ENCODE data around the gene BMPR1B.

Gene BMPR1B

GRCh38 chr4:94939791-94940519 lies 182.2 kb downstream of the BMPR1B start:
- no peak overlapping the region for H2AFZ ChIP-seq (ENCODE audit: low read length)
- no peaks in the 10 kb centered on the region for H3K79me2 ChIP-seq (ENCODE audit: low read length)
- no peaks in the 10 kb centered on the region for H3K9me3 ChIP-seq (replicated peaks; ENCODE audit: insufficient read depth, low read length)
- no peaks in the 10 kb centered on the region for H3K27me3 ChIP-seq (replicated peaks; ENCODE audit: insufficient read depth, low read length)
- no peaks in the 10 kb centered on the region for H4K20me1 ChIP-seq (ENCODE audit: insufficient read depth, low read length)
- H3K9me2 ChIP-seq (replicated peaks; ENCODE audit: insufficient read depth, low read length) = no peaks in the 10 kb centered on the region
- no peak overlapping the region for H3K9ac ChIP-seq (ENCODE audit: low read length)
- no peak for TF ChIP-seq EZH2 (optimal IDR thresholded peaks at IDR 0.05; ENCODE audit: low read depth, low read length)
- no peak for TF ChIP-seq EZH2phosphoT487 (IDR thresholded peaks at IDR 0.05; ENCODE audit: low read length)
- TF ChIP-seq, protein P1, sequence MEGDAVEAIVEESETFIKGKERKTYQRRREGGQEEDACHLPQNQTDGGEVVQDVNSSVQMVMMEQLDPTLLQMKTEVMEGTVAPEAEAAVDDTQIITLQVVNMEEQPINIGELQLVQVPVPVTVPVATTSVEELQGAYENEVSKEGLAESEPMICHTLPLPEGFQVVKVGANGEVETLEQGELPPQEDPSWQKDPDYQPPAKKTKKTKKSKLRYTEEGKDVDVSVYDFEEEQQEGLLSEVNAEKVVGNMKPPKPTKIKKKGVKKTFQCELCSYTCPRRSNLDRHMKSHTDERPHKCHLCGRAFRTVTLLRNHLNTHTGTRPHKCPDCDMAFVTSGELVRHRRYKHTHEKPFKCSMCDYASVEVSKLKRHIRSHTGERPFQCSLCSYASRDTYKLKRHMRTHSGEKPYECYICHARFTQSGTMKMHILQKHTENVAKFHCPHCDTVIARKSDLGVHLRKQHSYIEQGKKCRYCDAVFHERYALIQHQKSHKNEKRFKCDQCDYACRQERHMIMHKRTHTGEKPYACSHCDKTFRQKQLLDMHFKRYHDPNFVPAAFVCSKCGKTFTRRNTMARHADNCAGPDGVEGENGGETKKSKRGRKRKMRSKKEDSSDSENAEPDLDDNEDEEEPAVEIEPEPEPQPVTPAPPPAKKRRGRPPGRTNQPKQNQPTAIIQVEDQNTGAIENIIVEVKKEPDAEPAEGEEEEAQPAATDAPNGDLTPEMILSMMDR (IDR thresholded peaks at IDR 0.05; ENCODE audit: low read length) = no peak
- no peaks in the 10 kb centered on the region for H3K36me3 ChIP-seq (replicated peaks; ENCODE audit: insufficient read depth, low read length)
- H3K4me1 ChIP-seq (ENCODE audit: low read length) = no peaks in the 10 kb centered on the region
- DNase-seq = no peak
- H3K4me3 ChIP-seq (ENCODE audit: low read length) = no peak overlapping the region
- no peak overlapping the region for H3K27ac ChIP-seq (ENCODE audit: low read length)
- H3F3A ChIP-seq (ENCODE audit: insufficient read depth, low read length) = no peaks in the 10 kb centered on the region
- H3K4me2 ChIP-seq (ENCODE audit: low read depth, low read length) = no peak overlapping the region

DNA sequence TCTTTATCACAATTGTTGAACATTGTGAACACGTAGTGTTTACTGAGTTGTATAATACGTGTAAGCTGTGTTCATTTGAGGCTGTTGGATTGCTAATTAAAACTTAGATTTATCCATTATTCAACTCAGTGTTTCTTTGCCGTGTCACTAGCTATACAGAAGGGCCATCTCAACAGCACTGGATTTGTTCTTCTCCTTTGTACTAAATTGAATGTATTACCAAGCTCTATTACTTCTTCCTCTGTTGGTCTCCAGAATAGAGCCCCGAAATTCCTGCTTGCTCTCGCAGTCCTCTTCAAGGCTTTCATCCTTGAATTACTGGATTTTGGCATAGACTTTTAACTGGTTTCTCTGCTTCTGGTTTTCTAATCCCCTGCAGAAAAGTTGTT lies 182.8 kb downstream of the BMPR1B start:
- Histone ChIP-seq H3K4me3 (ENCODE audit: low read length) (no peak overlapping the region), H2AFZ (ENCODE audit: low read length) (no peak overlapping the region), H3K27me3 (replicated peaks; ENCODE audit: insufficient read depth, low read length) (no peaks in the 10 kb centered on the region), H3K79me2 (ENCODE audit: low read length) (no peaks in the 10 kb centered on the region), H3K36me3 (replicated peaks; ENCODE audit: insufficient read depth, low read length) (no peaks in the 10 kb centered on the region), H4K20me1 (ENCODE audit: insufficient read depth, low read length) (no peaks in the 10 kb centered on the region), H3K27ac (ENCODE audit: low read length) (no peak overlapping the region), H3K4me2 (ENCODE audit: low read depth, low read length) (no peak overlapping the region), H3K4me1 (ENCODE audit: low read length) (no peaks in the 10 kb centered on the region), H3K9me3 (replicated peaks; ENCODE audit: insufficient read depth, low read length) (no peaks in the 10 kb centered on the region), H3K9ac (ENCODE audit: low read length) (no peak overlapping the region), H3F3A (ENCODE audit: insufficient read depth, low read length) (no peaks in the 10 kb centered on the region), H3K9me2 (replicated peaks; ENCODE audit: insufficient read depth, low read length) (no peaks in the 10 kb centered on the region)
- TF ChIP-seq, protein P1 (IDR thresholded peaks at IDR 0.05; ENCODE audit: low read length) = no peak
- no peak for DNase-seq

GRCh38 chr4:94941706-94942105 lies 184.0 kb downstream of the BMPR1B start:
- TF ChIP-seq, protein P1 (IDR thresholded peaks at IDR 0.05; ENCODE audit: low read length) = no peak
- TF ChIP-seq EZH2phosphoT487 (IDR thresholded peaks at IDR 0.05; ENCODE audit: low read length) (no peak), EZH2 (optimal IDR thresholded peaks at IDR 0.05; ENCODE audit: low read depth, low read length) (no peak)
- Histone ChIP-seq H3K9ac (ENCODE audit: low read length) (no peak overlapping the region), H3K36me3 (replicated peaks; ENCODE audit: insufficient read depth, low read length) (no peaks in the 10 kb centered on the region), H3K9me2 (replicated peaks; ENCODE audit: insufficient read depth, low read length) (no peaks in the 10 kb centered on the region), H3K9me3 (replicated peaks; ENCODE audit: insufficient read depth, low read length) (no peaks in the 10 kb centered on the region), H3K4me3 (ENCODE audit: low read length) (no peak overlapping the region), H3K4me1 (ENCODE audit: low read length) (no peaks in the 10 kb centered on the region), H3F3A (ENCODE audit: insufficient read depth, low read length) (no peaks in the 10 kb centered on the region), H3K79me2 (ENCODE audit: low read length) (no peaks in the 10 kb centered on the region), H3K27me3 (replicated peaks; ENCODE audit: insufficient read depth, low read length) (no peaks in the 10 kb centered on the region), H2AFZ (ENCODE audit: low read length) (no peak overlapping the region), H3K4me2 (ENCODE audit: low read depth, low read length) (no peak overlapping the region), H4K20me1 (ENCODE audit: insufficient read depth, low read length) (no peaks in the 10 kb centered on the region), H3K27ac (ENCODE audit: low read length) (no peak overlapping the region)
- DNase-seq = no peak

Measured in MM.1S (cell line).